Measurements from ENCODE around the gene POLR2E.

DNA sequence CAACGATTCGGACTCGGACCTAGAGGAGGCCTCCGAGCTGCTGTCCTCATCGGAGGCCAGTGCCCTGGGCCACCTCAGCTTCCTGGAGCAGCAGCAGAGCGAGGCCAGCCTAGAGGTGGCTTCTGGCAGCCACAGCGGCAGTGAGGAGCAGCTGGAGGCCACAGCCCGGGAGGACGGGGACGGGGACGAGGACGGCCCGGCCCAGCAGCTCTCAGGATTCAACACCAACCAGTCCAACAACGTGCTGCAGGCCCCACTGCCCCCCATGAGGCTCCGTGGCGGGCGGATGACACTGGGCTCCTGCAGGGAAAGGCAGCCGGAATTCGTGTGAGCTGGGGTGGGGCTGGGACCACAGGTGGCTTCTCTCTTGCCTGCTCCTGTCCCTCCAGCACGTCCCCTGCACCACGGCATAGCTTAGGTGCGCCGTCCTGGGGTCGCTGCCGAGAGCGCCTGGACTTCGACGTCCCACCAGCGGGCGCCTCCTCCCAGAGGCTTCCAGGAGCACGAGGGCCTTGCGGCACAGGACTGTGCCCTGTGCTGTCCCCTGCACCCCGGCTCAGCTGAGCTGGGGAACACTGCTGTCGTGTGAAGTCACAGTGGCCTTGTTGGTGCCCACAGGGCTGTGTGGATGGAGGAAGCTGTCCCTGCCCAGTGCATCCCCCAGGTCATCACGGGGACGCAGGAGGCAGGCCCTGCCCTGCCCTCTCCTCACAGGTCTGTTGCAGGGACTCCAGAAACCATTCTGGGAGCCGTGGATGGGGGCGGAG is 9.3 kb downstream of the POLR2E start:
- TF ChIP-seq FOXP2 (optimal IDR thresholded peaks at IDR 0.05; ENCODE audit: control extremely low read depth, extremely low read length, insufficient read depth) (no peak), EZH2 (IDR thresholded peaks at IDR 0.05) (no peak)

Data from SK-N-MC (cell line).